ENCODE data around the gene ROM1.
"Not testable (repeated sequence)": the region's sequence is repeated elsewhere in the genome, so short reads cannot be mapped to it uniquely, and the experiment has no call there.

The ROM1 gene

GRCh38 chr11:62610814-62611704 lies 2.0 kb upstream of the ROM1 start:
- DNase-seq: no peak

GRCh38 chr11:62611705-62612365 lies 1.2 kb upstream of the ROM1 start:
- DNase-seq: peak; percentile 85

GRCh38 chr11:62613291-62613778 lies 278 bp downstream of the ROM1 start:
- DNase-seq: peak; percentile 51

- no peak for DNase-seq
Measured at GRCh38 chr11:62614275-62614674, 1.2 kb downstream of the ROM1 start.

- DNase-seq: no peak
Measured at GRCh38 chr11:62615521-62615920, 2.5 kb downstream of the ROM1 start.

- not testable (repeated sequence) for DNase-seq
Measured at GRCh38 chr11:62616957-62617356, 3.9 kb downstream of the ROM1 start.

- no peak for DNase-seq
Measured at GRCh38 chr11:62621027-62621566, 8.0 kb downstream of the ROM1 start.

- DNase-seq: peak; percentile 98
Measured at GRCh38 chr11:62621567-62622470, 8.8 kb downstream of the ROM1 start, which contains the start of gene B3GAT3. B3GAT3 (minus strand) TSS chr11:62621986; CDS start chr11:62621947, 39 bp downstream.

GRCh38 chr11:62622476-62623089 lies 9.5 kb downstream of the ROM1 start:
- no peak for DNase-seq

- no peak for DNase-seq
Measured at GRCh38 chr11:62627713-62628112, 14.7 kb downstream of the ROM1 start.

- DNase-seq: no peak
Measured at GRCh38 chr11:62632492-62632891, 19.4 kb downstream of the ROM1 start.

GRCh38 chr11:62644220-62644619 lies 31.2 kb downstream of the ROM1 start:
- no peak for DNase-seq

- DNase-seq: no peak
Measured at GRCh38 chr11:62645671-62645945, 32.6 kb downstream of the ROM1 start.

GRCh38 chr11:62645946-62646824 lies 33.1 kb downstream of the ROM1 start, which contains the start of gene GANAB:
GANAB (minus strand) TSS chr11:62646613; CDS start chr11:62646599, 14 bp downstream.
- DNase-seq: peak; percentile 99

- DNase-seq: no peak
Measured at GRCh38 chr11:62646825-62647608, 34.0 kb downstream of the ROM1 start.

- no peak for DNase-seq
Measured at GRCh38 chr11:62647609-62648005, 34.5 kb downstream of the ROM1 start.

- DNase-seq: no peak
Measured at GRCh38 chr11:62648185-62648966, 35.3 kb downstream of the ROM1 start.

- DNase-seq: no peak
Measured at GRCh38 chr11:62648967-62649364, 35.9 kb downstream of the ROM1 start.

GRCh38 chr11:62649486-62649885 lies 36.4 kb downstream of the ROM1 start:
- no peak for DNase-seq

All from femur (tissue), 1 donor.